ENCODE data around the gene TAF8.

DNA sequence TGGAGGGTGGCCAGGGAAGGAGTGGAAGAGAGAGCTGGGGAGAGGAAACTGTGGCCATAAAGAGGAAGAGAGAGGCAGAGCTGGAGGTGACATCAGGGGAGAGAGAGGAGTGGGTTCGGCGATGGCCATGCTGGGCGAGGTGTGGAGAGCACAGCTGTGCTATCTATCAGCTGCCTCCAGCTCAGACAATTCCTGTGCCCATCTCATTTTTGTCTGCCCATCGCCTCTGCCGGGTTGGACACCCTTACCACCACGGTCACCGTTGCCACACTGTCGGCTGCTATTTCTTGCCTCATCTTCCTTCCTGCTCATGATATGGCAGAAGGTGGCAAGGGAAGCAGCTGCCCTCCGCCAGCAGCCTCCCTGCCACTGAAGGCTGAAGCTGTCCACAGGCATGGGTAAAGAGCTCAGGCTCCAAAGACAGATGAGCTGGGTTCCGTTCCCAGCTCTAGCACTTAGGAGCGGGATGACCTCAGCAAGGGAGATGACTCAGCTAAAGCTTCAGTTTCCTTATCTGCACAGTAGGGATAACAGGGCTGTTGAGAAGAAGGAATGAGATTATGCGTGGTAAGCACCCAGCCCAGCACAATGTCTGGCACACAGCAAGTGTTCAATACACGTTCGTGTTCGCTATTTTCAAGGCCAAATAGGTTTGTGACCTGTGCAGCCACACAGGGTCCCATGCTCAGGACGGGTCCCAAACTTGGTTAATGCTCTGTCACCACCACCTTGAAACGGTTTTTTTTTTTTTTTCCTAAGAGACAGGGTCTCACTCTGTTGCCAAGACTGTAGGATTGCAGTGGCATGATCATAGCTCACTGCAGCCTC is 21.9 kb upstream of the TAF8 start:
- no peak for TF ChIP-seq EZH2 (IDR thresholded peaks at IDR 0.05; ENCODE audit: borderline replicate concordance, low read depth, low read length, poor library complexity, severe bottlenecking)
- TF ChIP-seq, protein P1, sequence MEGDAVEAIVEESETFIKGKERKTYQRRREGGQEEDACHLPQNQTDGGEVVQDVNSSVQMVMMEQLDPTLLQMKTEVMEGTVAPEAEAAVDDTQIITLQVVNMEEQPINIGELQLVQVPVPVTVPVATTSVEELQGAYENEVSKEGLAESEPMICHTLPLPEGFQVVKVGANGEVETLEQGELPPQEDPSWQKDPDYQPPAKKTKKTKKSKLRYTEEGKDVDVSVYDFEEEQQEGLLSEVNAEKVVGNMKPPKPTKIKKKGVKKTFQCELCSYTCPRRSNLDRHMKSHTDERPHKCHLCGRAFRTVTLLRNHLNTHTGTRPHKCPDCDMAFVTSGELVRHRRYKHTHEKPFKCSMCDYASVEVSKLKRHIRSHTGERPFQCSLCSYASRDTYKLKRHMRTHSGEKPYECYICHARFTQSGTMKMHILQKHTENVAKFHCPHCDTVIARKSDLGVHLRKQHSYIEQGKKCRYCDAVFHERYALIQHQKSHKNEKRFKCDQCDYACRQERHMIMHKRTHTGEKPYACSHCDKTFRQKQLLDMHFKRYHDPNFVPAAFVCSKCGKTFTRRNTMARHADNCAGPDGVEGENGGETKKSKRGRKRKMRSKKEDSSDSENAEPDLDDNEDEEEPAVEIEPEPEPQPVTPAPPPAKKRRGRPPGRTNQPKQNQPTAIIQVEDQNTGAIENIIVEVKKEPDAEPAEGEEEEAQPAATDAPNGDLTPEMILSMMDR (conservative IDR thresholded peaks at IDR 0.05; ENCODE audit: low read depth, low read length): no peak
